OCI-M2 (cell line): ENCODE data around the gene BBS7.

Experiments used
- DNase-seq: peaks from one replicate; lab custom pipeline; 2025; ENCODE audit not compliant: unreplicated experiment; lab: John Stamatoyannopoulos, UW

BBS7 gene

GRCh38 chr4:121827853-121828252 lies 42.4 kb downstream of the BBS7 start:
- no peak for DNase-seq

- DNase-seq: no peak
Measured at GRCh38 chr4:121824950-121825349, 45.3 kb downstream of the BBS7 start.

DNA sequence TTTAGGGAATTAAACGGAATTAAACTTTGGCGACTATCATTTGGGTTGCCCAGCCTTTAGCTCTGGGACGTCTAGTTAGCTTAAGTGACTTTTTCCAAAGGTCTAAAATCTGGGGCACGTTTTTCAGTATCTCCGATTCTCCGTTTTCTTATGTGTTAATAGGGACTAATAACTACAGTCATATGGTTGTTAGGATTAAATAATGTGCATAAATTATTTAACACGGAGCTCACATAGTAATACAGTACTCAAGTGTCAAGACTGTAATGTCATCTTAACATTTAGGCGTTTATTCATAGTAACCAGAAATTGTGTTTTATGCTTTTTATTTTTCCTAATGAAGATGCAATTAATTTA lies 46.1 kb downstream of the BBS7 start:
- DNase-seq: no peak

- peak; percentile 62 for DNase-seq
Measured at GRCh38 chr4:121823505-121824170, 46.6 kb downstream of the BBS7 start, which contains the start of gene CCNA2. CCNA2 (minus strand) TSS chr4:121823883; CDS start chr4:121823628, 255 bp downstream.

DNA sequence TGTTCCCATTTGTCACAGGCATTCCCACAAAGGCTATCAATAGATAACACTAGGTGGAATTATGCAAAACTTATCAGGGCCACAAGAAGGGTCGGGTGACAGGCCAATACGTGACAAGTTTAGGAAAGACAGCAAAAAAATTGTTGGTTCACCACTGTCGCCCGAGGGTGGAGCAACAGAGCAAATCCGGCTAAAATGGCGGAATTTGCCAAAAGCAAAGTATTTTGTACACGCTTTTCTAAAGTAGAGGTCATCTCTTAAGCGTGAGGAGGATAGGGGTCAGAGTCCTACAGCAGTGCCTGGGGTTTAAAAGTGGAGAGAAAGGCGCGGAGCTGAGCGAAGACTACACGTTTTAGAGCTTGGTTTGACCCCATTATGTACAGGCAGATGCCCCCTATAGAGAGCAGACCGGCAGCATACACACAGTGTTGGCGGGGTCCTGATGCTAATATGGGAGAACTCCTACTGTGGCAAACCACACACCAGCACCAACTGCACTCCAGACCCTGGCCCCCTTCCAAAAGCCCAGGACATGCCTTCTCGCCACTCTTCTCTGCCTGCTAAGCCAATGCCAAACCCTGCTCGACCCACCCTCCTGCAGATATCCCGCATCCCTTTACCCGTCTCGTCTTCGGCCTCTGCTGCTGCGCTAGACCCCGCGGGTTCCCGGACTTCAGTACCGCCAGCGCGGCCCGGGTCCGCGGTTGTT lies 47.3 kb downstream of the BBS7 start:
- peak; percentile 59 for DNase-seq

DNA sequence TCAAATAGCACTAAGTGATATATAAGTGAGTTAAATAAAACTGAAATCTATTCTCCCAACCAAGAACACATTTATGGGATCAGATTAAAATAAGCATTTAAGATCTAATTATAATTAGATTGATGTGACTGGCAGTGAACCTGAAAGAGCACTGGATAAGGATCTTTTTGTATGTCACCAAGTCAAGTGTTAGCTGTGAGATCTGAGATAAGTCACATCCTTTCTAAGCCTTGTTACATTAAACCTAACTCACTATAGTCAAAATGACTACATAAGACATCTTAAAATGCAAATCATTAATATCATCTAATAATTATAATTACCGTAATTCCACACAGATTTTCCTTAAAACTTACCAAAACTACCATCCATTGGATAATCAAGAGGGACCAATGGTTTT lies 48.2 kb downstream of the BBS7 start:
- DNase-seq: no peak

DNA sequence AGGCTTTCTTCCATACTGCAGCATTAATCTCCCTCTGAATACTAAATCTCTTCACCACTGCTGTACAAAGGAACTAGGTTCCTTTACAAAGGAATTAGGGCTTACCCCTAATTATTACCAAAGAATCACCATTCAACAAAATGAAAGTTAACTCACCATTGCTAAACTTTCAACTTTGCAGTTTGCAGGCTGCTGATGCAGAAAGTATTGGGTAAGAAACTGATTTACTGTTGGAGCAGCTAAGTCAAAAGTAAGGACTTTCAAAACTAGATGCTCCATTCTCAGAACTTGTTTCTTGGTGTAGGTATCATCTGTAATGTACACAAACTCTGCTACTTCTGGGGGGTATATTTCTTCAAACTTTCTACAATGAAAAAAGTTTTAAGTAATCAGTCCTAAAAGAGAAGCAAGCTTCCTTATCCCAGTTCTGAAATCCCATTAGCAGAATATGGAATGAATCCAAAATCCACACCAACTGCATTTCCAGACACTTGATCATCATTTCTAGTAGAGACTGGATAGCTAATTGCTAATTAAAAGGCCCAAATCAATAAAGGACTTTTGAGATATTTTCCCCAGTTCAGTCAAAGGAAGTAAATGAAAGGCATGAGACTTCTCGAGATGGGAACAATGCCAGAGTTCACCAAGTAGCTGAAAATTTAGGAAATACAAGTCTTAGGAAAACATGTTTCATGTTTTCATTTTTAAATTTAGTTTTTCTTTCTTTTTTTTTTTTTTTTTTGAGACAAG lies 50.9 kb downstream of the BBS7 start:
- no peak for DNase-seq

GRCh38 chr4:121818215-121818614 lies 52.1 kb downstream of the BBS7 start:
- DNase-seq: no peak

DNA sequence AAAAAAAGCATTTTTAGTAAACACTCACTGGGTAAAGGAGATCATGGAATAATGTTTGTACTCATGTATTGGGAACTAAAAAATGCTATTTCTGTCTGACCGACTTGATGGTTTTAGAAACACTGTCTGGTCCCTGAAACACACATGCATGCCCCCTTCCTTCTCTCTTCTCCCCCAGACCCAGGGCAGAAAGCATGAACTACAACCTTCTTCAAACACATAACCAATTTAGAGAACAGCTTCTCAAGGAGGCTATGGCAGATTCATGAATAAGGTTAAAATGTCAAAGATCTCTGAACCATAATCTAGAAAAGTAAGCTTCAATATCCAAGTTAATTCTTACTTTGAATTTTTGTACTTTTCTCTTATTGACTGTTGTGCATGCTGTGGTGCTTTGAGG lies 52.6 kb downstream of the BBS7 start:
- DNase-seq: no peak

- DNase-seq: no peak
Measured at GRCh38 chr4:121817006-121817405, 53.3 kb downstream of the BBS7 start.

DNA sequence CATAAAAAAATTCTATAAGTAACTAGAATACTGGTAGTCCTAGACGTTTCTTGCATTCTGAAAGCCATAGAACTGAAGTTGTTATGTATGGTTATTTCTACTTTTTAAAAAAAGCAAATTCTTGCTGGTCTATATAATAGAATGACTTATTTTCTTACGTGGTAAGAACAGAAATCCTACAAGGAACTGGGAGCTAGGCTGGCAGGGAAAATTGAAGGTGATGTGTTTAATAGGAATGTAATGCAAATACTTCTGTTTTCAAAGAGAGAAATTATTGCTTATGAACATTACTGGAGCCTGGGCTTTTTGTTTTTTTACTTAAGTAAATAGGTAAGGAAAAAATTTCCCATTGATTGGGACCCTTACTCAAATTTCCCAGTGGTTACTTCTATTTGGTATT lies 55.5 kb downstream of the BBS7 start:
- DNase-seq: no peak

DNA sequence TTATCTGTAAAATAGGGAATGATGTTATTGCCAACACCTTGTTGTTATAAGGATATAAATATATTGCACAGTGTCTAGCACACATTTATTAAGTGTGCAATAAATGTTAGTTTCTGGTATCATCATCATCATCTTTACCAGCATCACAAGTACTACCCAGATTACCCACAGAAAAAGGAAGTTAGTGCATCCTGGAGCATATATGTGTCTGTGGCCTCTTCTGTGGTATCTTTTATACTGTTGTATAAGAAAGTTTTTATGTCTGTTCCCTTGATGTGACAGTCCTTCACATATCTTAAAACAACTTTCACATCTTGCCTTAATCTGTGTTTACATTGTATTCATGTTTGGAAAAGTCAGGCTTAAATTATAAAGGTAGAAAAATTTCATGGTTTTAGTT lies 59.2 kb downstream of the BBS7 start:
- DNase-seq: no peak

GRCh38 chr4:121806411-121806810 lies 63.9 kb downstream of the BBS7 start:
- no peak for DNase-seq

DNA sequence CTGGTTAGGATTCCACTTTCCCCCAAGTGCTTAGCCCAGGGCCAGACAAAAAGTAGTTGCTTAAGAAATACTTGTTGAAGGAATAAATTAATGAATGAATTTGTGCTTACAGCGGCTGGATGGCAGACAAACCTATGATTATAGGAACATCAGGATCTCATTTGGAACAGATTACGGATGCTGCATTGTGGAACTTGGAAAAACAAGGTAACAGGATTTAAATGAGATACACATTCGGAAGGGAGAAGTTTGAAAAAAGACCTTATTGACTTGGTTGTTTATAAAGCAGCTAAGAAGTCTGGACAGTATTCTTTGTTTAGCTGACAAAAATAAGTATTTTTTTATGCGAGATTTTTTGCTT lies 68.6 kb downstream of the BBS7 start:
- DNase-seq: no peak

DNA sequence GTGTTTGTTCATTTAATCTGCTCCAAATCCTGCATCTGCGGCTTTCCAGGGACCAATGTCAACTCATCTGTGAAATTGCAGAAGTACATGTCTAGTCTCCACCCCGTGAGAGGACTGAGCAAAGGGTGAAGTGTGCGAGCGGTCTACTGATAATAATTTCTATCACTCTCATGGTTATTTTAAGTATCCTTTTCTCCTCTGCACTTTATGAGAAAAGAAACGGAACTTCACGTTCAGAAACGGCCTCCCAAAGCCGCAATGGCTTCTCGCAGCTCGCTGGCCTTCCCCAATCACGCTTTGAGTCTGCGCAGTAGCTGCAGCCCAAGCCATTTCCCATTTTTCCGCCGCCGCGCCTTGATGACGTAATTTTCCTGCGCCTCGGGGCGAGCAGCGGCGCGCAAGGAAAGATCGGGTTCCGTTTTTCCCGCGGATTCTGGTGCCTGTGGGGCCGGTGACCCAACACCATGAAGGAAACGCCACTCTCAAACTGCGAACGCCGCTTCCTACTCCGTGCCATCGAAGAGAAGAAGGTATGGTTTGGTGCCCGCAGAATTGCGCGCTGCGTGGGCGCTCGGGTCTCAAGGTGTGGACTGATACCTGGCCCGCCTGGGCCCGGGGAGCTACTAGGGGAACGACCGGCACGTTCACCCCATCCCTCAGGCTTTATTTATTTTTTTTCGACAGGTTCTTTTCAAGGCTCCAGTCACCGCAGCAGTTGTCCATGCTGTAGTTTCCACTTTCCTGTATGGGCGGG lies 69.1 kb downstream of the BBS7 start, which contains the start of gene EXOSC9:
EXOSC9 (plus strand) TSS at position 363 of the 754 bp plus-strand sequence; CDS start at position 465, 102 bp downstream.
- peak; percentile 61 for DNase-seq

- DNase-seq: no peak
Measured at GRCh38 chr4:121800638-121800960, 69.7 kb downstream of the BBS7 start.

DNA sequence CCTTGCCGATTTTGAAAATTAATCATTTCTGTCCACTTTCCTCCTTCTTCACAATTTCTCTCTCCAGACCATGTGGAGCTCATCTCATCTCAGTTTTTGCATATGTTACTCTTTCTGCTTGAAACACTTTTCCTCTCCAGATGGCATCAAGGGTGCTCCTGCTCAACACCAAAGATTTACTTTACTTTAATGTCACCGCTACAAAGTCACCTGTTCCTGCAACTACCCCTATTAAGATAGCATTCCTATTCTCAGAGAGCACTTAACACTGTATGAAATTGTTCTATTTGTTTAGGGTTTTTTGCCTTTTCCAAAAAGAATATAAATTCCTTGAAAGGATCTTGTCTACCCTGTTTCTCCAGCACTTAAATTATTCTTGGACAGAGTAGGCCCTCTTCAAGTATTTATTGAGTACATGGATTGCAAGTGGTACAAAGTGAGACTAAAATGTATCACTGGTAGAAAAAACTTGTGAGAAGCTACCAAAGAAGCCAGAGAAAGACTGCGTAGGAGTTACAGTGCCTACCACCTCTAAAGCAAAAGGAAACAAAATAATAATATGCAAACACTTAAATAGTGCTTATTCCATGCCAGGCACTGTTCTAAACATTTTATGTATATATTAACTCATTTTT lies 70.3 kb downstream of the BBS7 start:
- DNase-seq: no peak

- DNase-seq: no peak
Measured at GRCh38 chr4:121799208-121799823, 71.0 kb downstream of the BBS7 start.

GRCh38 chr4:121796283-121796682 lies 74.0 kb downstream of the BBS7 start:
- no peak for DNase-seq

DNA sequence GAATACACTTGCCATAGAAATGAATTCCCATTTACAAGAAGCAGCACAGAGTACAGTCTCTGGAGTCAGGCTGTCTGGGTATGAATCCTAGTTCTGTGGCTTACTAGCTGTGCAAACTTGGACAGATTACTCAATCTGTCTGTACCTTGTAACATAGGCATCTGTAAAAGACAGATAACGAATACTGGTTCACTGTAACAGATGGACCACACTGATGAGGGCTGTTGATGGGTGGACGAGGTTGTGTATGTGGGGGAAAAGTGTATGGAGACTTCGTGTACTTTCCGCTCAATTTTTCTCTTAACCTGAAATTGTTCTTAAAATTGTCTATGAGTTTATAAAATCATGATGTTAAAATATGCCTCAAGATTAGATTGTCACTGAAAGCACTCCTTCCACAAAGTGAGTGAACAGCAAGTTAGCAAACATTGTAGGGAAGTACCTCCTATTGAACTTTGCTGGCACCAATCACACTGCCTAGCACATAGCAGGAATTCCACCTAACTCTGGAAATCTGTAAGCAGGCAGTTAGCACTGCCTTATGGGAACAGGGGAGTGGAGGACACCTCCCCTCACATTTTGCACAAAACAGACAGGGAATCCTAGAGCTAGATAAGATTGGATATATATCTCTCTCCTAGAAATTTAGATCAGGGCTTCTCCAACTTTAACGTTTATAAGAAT lies 75.6 kb downstream of the BBS7 start:
- peak; percentile 8 for DNase-seq
